CD4-positive, alpha-beta T cell treated with Interleukin-1 beta for 1 hour (primary cell): ENCODE data around the gene ADGRV1.
"Not testable (repeated sequence)": the region's sequence is repeated elsewhere in the genome, so short reads cannot be mapped to it uniquely, and the experiment has no call there.

Source experiments
- DNase-seq, 2 donors: peaks; one replicate each; pipeline ENCODE4 v3.0.0-alpha.2; 2020 to 2022

ADGRV1 gene

GRCh38 chr5:91016954-91017700 lies 458.5 kb downstream of the ADGRV1 start:
- no peak for DNase-seq

- DNase-seq, result no peak
These were observed 459.6 kb downstream of the ADGRV1 start for GRCh38 chr5:91018200-91018599.

GRCh38 chr5:91018712-91019371 lies 460.2 kb downstream of the ADGRV1 start:
- DNase-seq, result no peak

GRCh38 chr5:91020065-91020800 lies 461.6 kb downstream of the ADGRV1 start:
- no peak for DNase-seq

- no peak for DNase-seq
These were observed 463.9 kb downstream of the ADGRV1 start for GRCh38 chr5:91022518-91022917.

GRCh38 chr5:91024206-91024605 lies 465.6 kb downstream of the ADGRV1 start:
- DNase-seq, result no peak

GRCh38 chr5:91024727-91025126 lies 466.1 kb downstream of the ADGRV1 start:
- no peak for DNase-seq

GRCh38 chr5:91025449-91025848 lies 466.9 kb downstream of the ADGRV1 start:
- DNase-seq, result no peak

- no peak for DNase-seq
These were observed 467.4 kb downstream of the ADGRV1 start for GRCh38 chr5:91025956-91026355.

- no peak for DNase-seq
These were observed 467.9 kb downstream of the ADGRV1 start for GRCh38 chr5:91026466-91026865.

- no peak for DNase-seq
These were observed 469.0 kb downstream of the ADGRV1 start for GRCh38 chr5:91027405-91028139.

GRCh38 chr5:91028499-91028956 lies 469.9 kb downstream of the ADGRV1 start:
- no peak for DNase-seq

- DNase-seq, result no peak
These were observed 472.2 kb downstream of the ADGRV1 start for GRCh38 chr5:91030521-91031401.

GRCh38 chr5:91031402-91031752 lies 472.8 kb downstream of the ADGRV1 start:
- no peak for DNase-seq

GRCh38 chr5:91032125-91032524 lies 473.5 kb downstream of the ADGRV1 start:
- no peak for DNase-seq

- DNase-seq, result no peak
These were observed 474.8 kb downstream of the ADGRV1 start for GRCh38 chr5:91033370-91033769.

GRCh38 chr5:91038180-91038808 lies 479.7 kb downstream of the ADGRV1 start:
- no peak for DNase-seq

GRCh38 chr5:91041132-91041531 lies 482.5 kb downstream of the ADGRV1 start:
- DNase-seq, result not testable (repeated sequence)

- DNase-seq, result no peak
These were observed 483.8 kb downstream of the ADGRV1 start for GRCh38 chr5:91042247-91042935.

- no peak for DNase-seq
These were observed 484.3 kb downstream of the ADGRV1 start for GRCh38 chr5:91042936-91043255.

- no peak for DNase-seq
These were observed 489.5 kb downstream of the ADGRV1 start for GRCh38 chr5:91048073-91048472.
